HL-60 (cell line): ENCODE data around the gene PLEKHG5.

Source experiments
- CTCF ChIP-seq: IDR thresholded peaks from one replicate; pipeline ENCODE4 v1.5.1; 2011; ENCODE audit warnings: low read length, control low read depth, inconsistent platforms; ENCODE audit not compliant: insufficient read depth
- GABPA ChIP-seq: IDR thresholded peaks from 2 replicates; pipeline ENCODE4 v1.6.1; 2012; ENCODE audit warnings: low read depth
- POLR2AphosphoS5 ChIP-seq: IDR thresholded peaks from 2 replicates; pipeline ENCODE4 v1.6.1; 2012; ENCODE audit warnings: low read depth
- REST ChIP-seq: IDR thresholded peaks from 2 replicates; pipeline ENCODE4 v1.6.1; 2012; ENCODE audit warnings: low read depth; ENCODE audit not compliant: insufficient replicate concordance
- SPI1 ChIP-seq: IDR thresholded peaks from 2 replicates; pipeline ENCODE4 v1.6.1; 2012; ENCODE audit warnings: low read depth, mild to moderate bottlenecking, borderline replicate concordance

- TF ChIP-seq CTCF (no peak), REST (no peak), GABPA (no peak), POLR2AphosphoS5 (no peak), SPI1 (no peak)
Observed at GRCh38 chr1:6491966-6492365, 499 bp upstream of the PLEKHG5 start.
